GM12891 (cell line): ENCODE measurements around the gene GRM8.

ENCODE experiments used
- DNase-seq: peaks from one replicate; pipeline ENCODE4 v3.0.0; 2011; ENCODE audit warnings: low spot score; ENCODE audit not compliant: insufficient read length
- FAIRE-seq: peaks from 2 replicates; lab custom pipeline; 2011; peaks lifted over from hg19 to GRCh38; lab: Jason Lieb, UNC
- PAX5 ChIP-seq: IDR thresholded peaks from 2 replicates; pipeline ENCODE4 v1.6.1; 2011; ENCODE audit warnings: low read length, moderate library complexity, mild to moderate bottlenecking; ENCODE audit not compliant: insufficient read depth, severe bottlenecking
- POLR2A ChIP-seq: IDR thresholded peaks from 2 replicates; pipeline ENCODE4 v1.6.1; 2011; ENCODE audit warnings: low read depth, low read length, control low read depth
- POLR2AphosphoS5 ChIP-seq: IDR thresholded peaks from 2 replicates; pipeline ENCODE4 v1.6.1; 2011; ENCODE audit warnings: low read depth, low read length, control low read depth
- POU2F2 ChIP-seq: IDR thresholded peaks from 2 replicates; pipeline ENCODE4 v1.6.1; 2011; ENCODE audit warnings: low read depth, mild to moderate bottlenecking, control low read depth, low read length, moderate library complexity
- SPI1 ChIP-seq: IDR thresholded peaks from 2 replicates; pipeline ENCODE4 v1.6.1; 2011; ENCODE audit warnings: low read depth, low read length, control low read depth
- TAF1 ChIP-seq: IDR thresholded peaks from 2 replicates; pipeline ENCODE4 v1.6.1; 2011; ENCODE audit warnings: low read depth, low read length, control low read depth

GRM8 gene

DNA sequence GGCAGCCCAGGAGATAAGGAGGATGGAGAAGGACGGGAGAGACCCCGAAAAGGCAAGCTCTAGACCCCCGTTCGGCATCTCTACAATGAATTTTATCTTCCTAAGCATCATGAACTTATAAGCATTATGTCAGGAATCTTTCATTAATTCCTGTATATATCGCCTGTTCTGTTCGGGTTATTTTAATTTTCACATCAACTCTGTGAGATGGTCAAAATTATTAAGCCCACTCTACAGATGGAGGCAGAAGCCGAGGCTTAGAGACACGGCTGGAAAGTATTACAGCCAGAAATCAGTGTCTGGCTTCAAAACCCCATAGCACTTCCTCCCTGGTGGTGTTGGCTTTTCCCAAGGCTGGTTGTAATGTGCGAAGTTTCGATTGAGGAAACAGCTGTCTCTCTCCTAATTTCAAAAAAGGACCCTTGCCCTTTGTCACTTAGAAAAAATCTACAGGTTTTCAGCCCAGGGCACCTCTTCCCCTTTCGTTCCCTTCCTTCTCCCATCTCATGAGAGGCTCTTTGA is 1.5 kb upstream of the GRM8 start:
- TF ChIP-seq TAF1 (no peak), SPI1 (0 out of 2 replicates have a peak, but pooled peaks have one; percentile 15)
- FAIRE-seq: no peak
- DNase-seq: no peak

DNA sequence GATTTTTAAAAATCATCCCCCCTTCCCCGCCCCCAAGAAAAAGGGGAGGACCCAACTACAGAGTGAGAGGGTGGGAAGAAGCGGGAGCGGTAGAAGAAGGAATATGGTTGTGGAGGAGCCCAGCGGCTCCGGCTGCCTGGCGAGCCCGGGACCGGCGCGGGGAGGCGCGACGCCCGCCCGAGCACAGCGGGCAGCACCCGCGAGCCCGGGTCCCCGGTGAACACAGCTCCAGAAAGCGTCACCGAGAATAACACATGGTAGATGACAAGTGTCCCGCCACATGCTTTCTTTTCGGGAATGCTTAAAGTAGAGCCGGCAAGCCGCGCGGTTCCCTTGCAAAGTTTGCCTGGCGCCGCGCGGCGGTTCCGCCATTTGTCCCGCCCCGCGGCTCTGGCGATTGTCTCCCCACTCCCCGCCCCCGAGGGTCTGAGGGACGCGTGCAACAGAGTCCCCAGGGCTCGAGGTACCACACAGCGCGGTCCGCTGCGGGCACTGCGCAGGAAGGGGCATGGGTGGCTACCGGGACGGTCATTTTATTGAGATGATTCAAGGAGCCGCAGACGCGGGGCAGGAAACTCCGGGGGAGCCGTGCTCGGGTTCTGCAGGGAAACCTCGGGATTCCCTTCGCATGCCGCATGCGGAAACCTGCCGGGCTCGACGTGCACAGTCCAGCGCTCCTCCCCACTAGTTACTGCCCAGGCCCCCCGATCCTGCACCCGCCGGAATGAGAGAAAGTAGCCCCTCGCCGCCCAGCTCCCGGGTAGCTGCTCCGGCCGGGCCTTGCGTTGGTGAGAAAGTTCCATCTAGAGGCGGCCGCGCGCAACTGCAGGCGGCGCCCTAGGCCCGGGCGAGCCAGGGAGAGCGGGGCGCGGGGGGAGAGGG is 781 bp upstream of the GRM8 start:
- TF ChIP-seq PAX5: no peak
- TF ChIP-seq SPI1: no peak
- TF ChIP-seq POU2F2: no peak
- no peak for TF ChIP-seq POLR2AphosphoS5
- no peak for TF ChIP-seq TAF1
- no peak for TF ChIP-seq POLR2A
- FAIRE-seq: no peak
- peak; percentile 69 for DNase-seq

DNA sequence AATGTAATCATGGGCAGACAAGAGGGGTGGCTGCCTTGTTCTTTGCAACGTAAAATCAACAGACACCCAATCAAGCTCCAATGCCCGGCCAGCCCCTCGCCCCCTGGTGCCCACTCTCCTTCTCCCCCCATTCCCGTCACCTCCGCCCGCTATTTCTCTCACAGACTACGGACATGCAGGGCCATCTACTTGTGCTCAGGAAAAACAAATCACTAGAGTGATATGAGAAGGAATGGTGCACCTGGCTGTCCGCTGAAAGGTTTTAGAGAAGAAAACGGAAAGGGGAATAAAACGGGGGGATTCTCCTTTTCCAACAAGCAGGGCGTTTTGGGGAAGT is 396 bp downstream of the GRM8 start:
- DNase-seq (no peak), FAIRE-seq (no peak)
- TF ChIP-seq POLR2AphosphoS5: no peak
- TF ChIP-seq SPI1: no peak
- no peak for TF ChIP-seq TAF1
- TF ChIP-seq POLR2A: no peak
- no peak for TF ChIP-seq PAX5
- TF ChIP-seq POU2F2: no peak

DNA sequence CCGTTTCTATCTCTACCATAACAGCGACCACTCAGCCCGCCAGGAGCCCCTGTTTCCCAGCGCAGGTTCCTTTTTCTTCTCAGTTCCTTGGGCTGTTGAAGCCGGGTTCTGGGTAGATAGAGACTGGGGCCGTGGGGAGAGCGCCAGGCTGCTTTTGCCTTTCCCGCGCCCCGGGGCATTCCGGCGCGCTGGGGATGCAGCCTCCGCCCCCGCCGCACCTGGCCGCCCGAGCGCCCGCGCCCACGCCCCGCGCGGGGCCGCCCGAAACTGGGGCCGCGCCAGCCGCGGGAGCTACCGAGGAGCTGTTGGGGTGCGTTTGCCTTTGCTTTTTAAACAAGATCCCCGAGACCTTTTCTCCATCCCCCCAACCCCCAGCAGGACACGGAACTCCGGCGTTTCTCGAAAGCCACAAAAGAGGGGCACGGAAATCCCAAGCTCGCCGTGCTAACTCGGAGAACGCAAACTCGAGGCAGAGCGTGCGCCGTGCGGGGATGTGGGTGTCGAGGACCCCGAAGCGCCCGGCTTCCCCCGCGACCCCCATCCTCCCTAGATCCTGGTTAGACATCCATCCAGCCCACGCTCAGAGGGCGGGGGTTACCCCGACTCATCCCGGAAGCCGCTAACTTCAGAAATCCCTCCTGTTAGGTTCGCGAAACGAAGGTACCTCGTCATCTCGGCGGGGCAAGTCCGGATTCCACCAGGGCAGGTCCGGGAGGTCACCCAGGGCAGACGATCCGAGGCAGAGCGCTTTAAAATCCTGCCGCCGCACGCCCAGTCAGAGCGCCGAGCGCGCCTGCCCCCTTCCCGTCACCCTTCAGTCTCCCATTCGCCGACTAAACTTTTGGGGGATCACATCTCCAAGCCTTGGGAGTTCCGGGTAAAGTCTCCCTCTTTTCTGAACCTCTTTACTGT is 1.0 kb downstream of the GRM8 start:
- FAIRE-seq (no peak), DNase-seq (peak; percentile 32)
- TF ChIP-seq TAF1 (no peak), PAX5 (no peak), POLR2A (no peak), SPI1 (no peak), POU2F2 (no peak), POLR2AphosphoS5 (no peak)

DNA sequence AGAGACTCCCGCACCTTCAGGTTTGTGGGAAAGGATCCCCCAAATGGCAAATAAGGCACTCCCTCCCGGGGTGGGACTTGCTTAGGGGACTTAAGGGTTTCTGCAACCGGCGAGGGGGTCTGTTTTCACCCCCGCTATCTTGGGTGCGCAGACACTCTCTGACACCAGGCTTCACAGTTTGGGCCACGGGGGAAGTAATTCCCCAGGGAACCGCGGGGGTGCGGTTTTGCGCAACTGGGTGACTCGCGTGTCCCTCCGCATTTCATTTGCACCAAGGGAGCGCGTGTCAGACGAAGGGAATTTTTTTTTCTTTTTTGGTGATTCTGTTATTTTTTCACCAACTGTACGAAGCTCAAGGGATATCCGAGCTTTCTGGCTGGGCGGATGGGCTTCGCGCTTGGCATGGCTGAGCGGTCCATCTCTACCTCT is 1.7 kb downstream of the GRM8 start:
- DNase-seq: no peak
- FAIRE-seq: no peak

DNA sequence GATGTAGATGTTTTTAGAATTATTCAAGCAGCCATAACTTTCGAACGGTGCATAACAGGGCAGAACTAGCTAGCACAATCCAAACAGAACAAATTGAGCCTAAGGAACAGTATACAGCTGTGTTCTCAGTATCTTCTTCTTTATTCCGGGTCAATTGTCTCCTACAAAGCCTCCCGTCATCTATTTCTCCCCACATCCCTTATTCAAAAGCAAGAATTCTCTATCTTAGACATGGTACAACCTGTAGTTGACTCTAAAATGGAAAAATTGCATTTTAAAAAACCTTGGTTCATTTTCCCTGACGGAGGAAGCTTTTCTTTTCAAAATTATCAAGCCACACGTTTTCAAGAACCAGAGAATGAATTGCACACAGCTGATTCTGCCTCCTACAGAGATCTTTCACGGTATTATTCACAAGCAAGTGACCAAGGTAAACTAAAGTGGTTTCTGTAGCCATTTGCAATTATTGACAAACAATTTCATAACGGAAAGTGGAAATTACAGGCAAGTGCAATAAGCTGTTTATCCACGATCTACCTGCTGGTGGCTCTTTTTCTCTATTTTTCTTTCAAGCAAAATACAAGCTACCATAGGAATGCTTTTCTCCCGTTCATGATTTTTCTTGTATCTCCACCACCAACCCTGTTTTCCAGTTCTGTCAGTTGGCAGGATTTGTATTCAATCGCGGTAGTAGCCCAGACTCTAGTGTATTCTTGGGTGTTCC is 2.3 kb downstream of the GRM8 start:
- DNase-seq: no peak
- no peak for FAIRE-seq

More for the DNA sequence above, 1.7 kb downstream of the GRM8 start:
- TF ChIP-seq POU2F2 (no peak), POLR2AphosphoS5 (no peak), TAF1 (no peak), PAX5 (no peak), SPI1 (no peak), POLR2A (no peak)

DNA sequence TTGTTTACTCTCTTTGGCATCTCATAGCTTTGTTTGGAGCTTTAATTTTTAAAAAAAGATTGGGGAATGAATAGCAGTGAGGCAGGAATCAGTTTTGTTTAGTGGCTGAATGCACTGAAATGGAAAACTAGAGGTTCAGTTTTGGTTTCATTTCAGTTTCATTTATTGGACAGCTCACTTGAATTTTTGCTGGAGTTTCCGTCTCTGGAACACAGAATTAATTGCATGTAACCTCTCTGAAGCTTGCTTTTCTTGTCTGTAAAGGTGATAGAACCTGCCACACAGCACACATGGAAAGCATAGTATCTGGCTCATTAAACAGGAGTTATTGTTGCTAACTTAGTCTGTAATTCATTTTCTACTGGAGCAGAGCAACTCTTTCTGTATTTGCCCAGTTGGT is 7.1 kb downstream of the GRM8 start:
- FAIRE-seq: no peak
- TF ChIP-seq POU2F2: no peak
- no peak for TF ChIP-seq SPI1
- no peak for TF ChIP-seq TAF1
- no peak for TF ChIP-seq POLR2AphosphoS5
- TF ChIP-seq PAX5: no peak
- TF ChIP-seq POLR2A: no peak

More for the DNA sequence above, 2.3 kb downstream of the GRM8 start:
- TF ChIP-seq POLR2AphosphoS5 (no peak), SPI1 (no peak), POLR2A (no peak), PAX5 (no peak), TAF1 (no peak), POU2F2 (no peak)

DNA sequence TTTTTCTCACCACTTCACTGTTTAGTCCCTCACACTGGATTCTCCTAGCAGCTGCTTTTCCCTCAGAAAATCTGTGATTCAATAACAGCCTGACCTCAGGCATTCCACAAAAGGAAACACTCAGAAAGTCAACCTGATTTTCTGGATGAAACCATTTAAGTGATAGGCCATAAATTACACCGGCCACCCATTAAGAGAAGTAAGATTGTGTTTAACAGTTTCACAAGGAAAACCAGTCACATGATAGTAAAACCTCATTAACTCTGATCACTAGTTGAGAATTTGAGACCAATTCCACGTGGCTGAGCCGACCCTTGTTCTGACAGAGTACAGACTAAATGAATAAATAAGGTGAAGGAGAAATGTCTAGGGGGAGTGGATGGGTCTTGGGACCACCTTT is 7.7 kb downstream of the GRM8 start:
- no peak for TF ChIP-seq POLR2AphosphoS5
- TF ChIP-seq TAF1: no peak
- FAIRE-seq (no peak), DNase-seq (no peak)

More for the DNA sequence above, 7.1 kb downstream of the GRM8 start:
- DNase-seq: no peak

DNA sequence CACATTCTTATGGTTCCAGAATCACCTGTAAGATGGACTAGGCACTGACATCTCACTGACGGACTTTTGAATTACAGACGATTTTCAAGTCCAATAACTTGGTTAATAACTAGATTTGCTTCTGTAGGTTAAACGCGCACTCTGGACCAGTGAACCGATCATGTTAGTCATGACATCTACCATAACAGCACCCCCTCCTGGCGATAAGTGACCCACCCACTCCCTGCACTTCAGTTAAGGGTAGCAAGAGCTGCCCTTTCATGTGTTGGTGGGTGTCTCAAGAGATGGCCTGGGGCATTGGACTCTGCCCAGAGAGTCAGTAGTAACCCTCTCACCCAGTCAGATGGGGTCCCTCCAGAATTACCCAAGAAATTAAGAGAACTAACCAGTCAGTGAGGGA is 12.9 kb downstream of the GRM8 start:
- TF ChIP-seq POU2F2 (no peak), PAX5 (no peak), TAF1 (no peak), POLR2AphosphoS5 (no peak), POLR2A (no peak), SPI1 (no peak)
- DNase-seq (no peak), FAIRE-seq (peak; percentile 77)
